GM12891 (cell line): ENCODE measurements around the gene ARHGAP26.

Experiments used
- POLR2A ChIP-seq: IDR thresholded peaks from 2 replicates; pipeline ENCODE4 v1.6.1; 2011; ENCODE audit warnings: low read depth, low read length, control low read depth
- POLR2AphosphoS5 ChIP-seq: IDR thresholded peaks from 2 replicates; pipeline ENCODE4 v1.6.1; 2011; ENCODE audit warnings: low read depth, low read length, control low read depth
- POU2F2 ChIP-seq: IDR thresholded peaks from 2 replicates; pipeline ENCODE4 v1.6.1; 2011; ENCODE audit warnings: low read depth, mild to moderate bottlenecking, control low read depth, low read length, moderate library complexity
- SPI1 ChIP-seq: IDR thresholded peaks from 2 replicates; pipeline ENCODE4 v1.6.1; 2011; ENCODE audit warnings: low read depth, low read length, control low read depth
- TAF1 ChIP-seq: IDR thresholded peaks from 2 replicates; pipeline ENCODE4 v1.6.1; 2011; ENCODE audit warnings: low read depth, low read length, control low read depth

DNA sequence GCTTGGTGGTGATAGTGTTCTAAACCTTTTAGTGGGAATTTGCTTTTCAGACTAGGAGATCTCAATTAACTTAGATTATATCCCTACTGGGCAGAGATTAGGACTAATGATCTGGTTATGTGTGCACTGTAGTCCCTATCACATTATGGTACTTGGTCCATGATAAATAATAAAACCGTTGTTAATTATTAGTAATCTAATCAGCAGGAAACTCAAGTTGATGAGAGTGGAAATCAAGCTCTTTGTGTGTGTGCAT is 262.3 kb downstream of the ARHGAP26 start:
- no peak for TF ChIP-seq POLR2A
- TF ChIP-seq POU2F2 = no peak
- TF ChIP-seq TAF1 = no peak
- TF ChIP-seq POLR2AphosphoS5 = no peak
- TF ChIP-seq SPI1 = no peak
